Stimulated activated CD8-positive, alpha-beta memory T cell treated with anti-CD3 and anti-CD28 coated beads, Interleukin-2, amount 100 ng/mL, for 48 hours (primary cell): ENCODE results near the gene LINC00237.

Experiments
- DNase-seq, 2 donors: peaks; one replicate each; pipeline ENCODE4 v3.0.0-alpha.2; 2020; ENCODE audit warnings: low read depth in 2 of 2

LINC00237 gene

DNA sequence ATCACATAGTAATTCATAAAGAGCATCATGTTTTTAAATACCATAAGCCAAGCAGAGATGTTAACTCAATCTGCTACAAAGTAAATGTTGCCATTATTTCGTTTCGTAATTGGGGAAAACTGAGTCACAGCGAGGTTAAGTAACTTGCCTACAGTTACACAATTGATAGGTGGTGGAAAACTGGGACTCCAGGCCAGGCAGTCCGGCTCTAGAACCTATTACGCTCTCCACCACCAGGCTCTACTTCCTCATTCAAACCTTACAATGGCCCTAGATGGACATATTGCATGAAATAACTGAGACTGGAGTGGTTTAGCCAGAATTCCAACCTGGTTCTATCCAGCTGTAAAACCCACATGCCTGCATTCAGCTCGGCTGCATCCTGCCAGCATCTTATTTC lies 58.2 kb downstream of the LINC00237 start:
- DNase-seq, result no peak

DNA sequence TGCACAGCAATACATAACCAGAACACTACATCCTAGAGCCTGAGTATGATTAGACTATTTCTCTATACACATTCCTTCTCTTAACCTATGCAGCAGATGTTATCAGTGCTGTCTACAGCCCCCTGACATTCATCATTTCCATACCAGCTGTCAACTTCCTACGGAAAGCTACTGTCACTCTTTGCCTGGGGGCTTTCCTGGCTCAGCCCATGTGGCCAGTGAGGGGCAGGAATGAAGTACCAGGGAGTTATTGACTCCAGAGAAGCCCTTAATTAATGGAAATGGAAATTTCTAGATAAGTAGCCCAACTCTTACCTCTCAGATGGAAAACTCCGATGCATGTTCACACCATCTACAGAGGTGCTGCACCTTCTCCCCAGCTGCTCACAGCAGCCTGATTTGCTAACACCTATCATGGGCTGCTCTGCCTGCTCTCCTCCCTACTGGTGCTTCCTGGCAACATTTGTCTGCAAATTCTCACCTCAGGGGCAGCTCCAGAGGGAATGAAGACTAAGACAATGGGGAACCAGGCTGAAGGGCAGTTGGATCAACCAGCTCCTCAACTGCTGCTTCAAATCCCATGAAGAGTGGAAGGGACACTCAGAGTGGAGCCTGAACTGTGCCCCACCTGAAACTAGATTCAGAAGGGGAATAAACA lies 59.6 kb downstream of the LINC00237 start:
- DNase-seq, result no peak
